HEK293 (cell line): ENCODE results near the gene THSD7A.

ENCODE experiments used
- CTCF ChIA-PET: fragments of 350-600 bp; formaldehyde crosslinking; extraction: SDS; loops from one replicate; lab custom pipeline; 2021; ENCODE audit warnings: antibody characterized with exemption; lab: Yijun Ruan, JAX
- POLR2A ChIA-PET: fragments of 300-600 bp; formaldehyde crosslinking; extraction: SDS; loops from one replicate; lab custom pipeline; 2020; ENCODE audit warnings: antibody characterized with exemption, inconsistent platforms; lab: Yijun Ruan, JAX
- H3K27ac ChIP-seq: fragments of 200-500 bp; sonication (Bioruptor generic); 2 replicates; pipeline ENCODE4 v1.5.1; 2014; ENCODE audit warnings: low read depth, low read length, control low read depth, inconsistent platforms; ENCODE audit errors: extremely low read depth
- H3K36me3 ChIP-seq, 2 experiments: fragments of 200-500 bp in 1 of 2; sonication (Bioruptor generic) in 1 of 2; 1 replicate in 1 of 2; 2 replicates in 1 of 2; pipeline ENCODE4 v1.5.1; 2014 to 2017; ENCODE audit warnings: inconsistent platforms in 2 of 2, low read length in 2 of 2; ENCODE audit not compliant: control insufficient read depth in 2 of 2, insufficient read depth in 1 of 2
- H3K4me1 ChIP-seq: fragments of 200-500 bp; sonication (Bioruptor generic); 2 replicates; pipeline ENCODE4 v1.5.1; 2014; ENCODE audit warnings: mild to moderate bottlenecking, low read length, inconsistent platforms; ENCODE audit not compliant: control insufficient read depth, insufficient read depth
- H3K4me3 ChIP-seq: 2 replicates; pipeline ENCODE4 v1.5.1; 2011; ENCODE audit warnings: low read depth, mild to moderate bottlenecking, control low read depth, low read length, moderate library complexity
- H3K9me3 ChIP-seq: fragments of 200-500 bp; sonication (Bioruptor generic); 2 replicates; pipeline ENCODE4 v1.5.1; 2014; ENCODE audit warnings: low read depth, low read length, inconsistent platforms; ENCODE audit not compliant: control insufficient read depth, insufficient read depth
- ATF2 ChIP-seq: fragments of 450-650 bp; formaldehyde crosslinking; IDR thresholded peaks from 2 replicates; pipeline ENCODE4 v1.5.1; 2016; ENCODE audit warnings: missing biosample characterization, missing genetic modification characterization, low read depth
- RBAK ChIP-seq: fragments of 450-650 bp; formaldehyde crosslinking; IDR thresholded peaks from 2 replicates; pipeline ENCODE4 v1.5.1; 2016; ENCODE audit warnings: missing biosample characterization, missing genetic modification characterization
- REPIN1 ChIP-seq: fragments of 450-650 bp; formaldehyde crosslinking; IDR thresholded peaks from 2 replicates; pipeline ENCODE4 v1.5.1; 2017; ENCODE audit warnings: missing biosample characterization, missing genetic modification characterization, low read depth
- YY1 ChIP-seq: fragments of 450-650 bp; formaldehyde crosslinking; IDR thresholded peaks from 2 replicates; pipeline ENCODE4 v1.5.1; 2018; ENCODE audit warnings: missing biosample characterization, missing genetic modification characterization
- ZBTB11 ChIP-seq: fragments of 450-650 bp; formaldehyde crosslinking; conservative IDR thresholded peaks from 2 replicates; pipeline ENCODE4 v1.5.1; 2016; ENCODE audit warnings: low read depth, missing biosample characterization, missing genetic modification characterization
- ZBTB49 ChIP-seq: fragments of 450-650 bp; formaldehyde crosslinking; IDR thresholded peaks from 2 replicates; pipeline ENCODE4 v1.5.1; 2016; ENCODE audit warnings: missing biosample characterization, missing genetic modification characterization, low read depth
- ZBTB6 ChIP-seq: fragments of 450-650 bp; formaldehyde crosslinking; IDR thresholded peaks from 2 replicates; pipeline ENCODE4 v1.5.1; 2017; ENCODE audit warnings: missing biosample characterization, missing genetic modification characterization
- ZEB2 ChIP-seq: fragments of 450-650 bp; formaldehyde crosslinking; IDR thresholded peaks from 2 replicates; pipeline ENCODE4 v1.5.1; 2016; ENCODE audit warnings: missing biosample characterization, missing genetic modification characterization
- ZNF18 ChIP-seq: fragments of 450-650 bp; formaldehyde crosslinking; IDR thresholded peaks from 2 replicates; pipeline ENCODE4 v1.5.1; 2016; ENCODE audit warnings: missing biosample characterization, missing genetic modification characterization
- ZNF280D ChIP-seq: fragments of 450-650 bp; formaldehyde crosslinking; IDR thresholded peaks from 2 replicates; pipeline ENCODE4 v1.5.1; 2016; ENCODE audit warnings: missing biosample characterization, missing genetic modification characterization
- ZNF335 ChIP-seq: fragments of 450-650 bp; formaldehyde crosslinking; conservative IDR thresholded peaks from 2 replicates; pipeline ENCODE4 v1.5.1; 2016; ENCODE audit warnings: missing biosample characterization, missing genetic modification characterization
- ZNF423 ChIP-seq: fragments of 450-650 bp; formaldehyde crosslinking; IDR thresholded peaks from 2 replicates; pipeline ENCODE4 v1.5.1; 2016; ENCODE audit warnings: missing biosample characterization, missing genetic modification characterization
- ZNF426 ChIP-seq: fragments of 450-650 bp; formaldehyde crosslinking; IDR thresholded peaks from 2 replicates; pipeline ENCODE4 v1.5.1; 2017; ENCODE audit warnings: missing biosample characterization, missing genetic modification characterization, mild to moderate bottlenecking, inconsistent platforms, moderate library complexity
- ZNF645 ChIP-seq: fragments of 450-650 bp; formaldehyde crosslinking; IDR thresholded peaks from 2 replicates; pipeline ENCODE4; 2016; ENCODE audit warnings: missing biosample characterization, missing genetic modification characterization
- ZNF704 ChIP-seq: fragments of 450-650 bp; formaldehyde crosslinking; IDR thresholded peaks from 2 replicates; pipeline ENCODE4 v1.5.1; 2016; ENCODE audit warnings: missing biosample characterization, missing genetic modification characterization
- ZXDB ChIP-seq: fragments of 450-650 bp; formaldehyde crosslinking; IDR thresholded peaks from 2 replicates; pipeline ENCODE4 v1.5.1; 2016; ENCODE audit warnings: missing biosample characterization, missing genetic modification characterization

THSD7A gene

GRCh38 chr7:11533229-11533820 is 298.7 kb downstream of the THSD7A start (continued):
- no peak for TF ChIP-seq ZBTB49

- Histone ChIP-seq H3K36me3 (no peaks in the 10 kb centered on the region), H3K9me3 (no peaks in the 10 kb centered on the region), H3K4me3 (no peak overlapping the region), H3K4me1 (no peaks in the 10 kb centered on the region), H3K27ac (no peak overlapping the region)
- POLR2A ChIA-PET, result no interaction called here
- CTCF ChIA-PET, result interaction anchor here (0.6 kb wide), 1 partner anchor 1569 kb away, joined by 3 read pairs; no protein-coding TSS in a partner anchor
- no peak for TF ChIP-seq ZNF426 (tag by site-specific recombination)
Measured at GRCh38 chr7:11529382-11529781, 302.6 kb downstream of the THSD7A start.

- Histone ChIP-seq H3K4me3 (no peak overlapping the region), H3K36me3 (no peaks in the 10 kb centered on the region), H3K27ac (no peak overlapping the region), H3K9me3 (no peaks in the 10 kb centered on the region), H3K4me1 (no peaks in the 10 kb centered on the region)
- ChIA-PET POLR2A (no interaction called here), CTCF (no interaction called here)
- TF ChIP-seq ZNF426 (tag by site-specific recombination) (no peak), RBAK (tag by site-specific recombination) (no peak), ZNF423 (tag by site-specific recombination) (no peak), ZXDB (tag by site-specific recombination) (no peak), YY1 (tag by site-specific recombination) (no peak), ZNF335 (tag by site-specific recombination) (no peak), ZEB2 (no peak), ZNF280D (tag by site-specific recombination) (no peak), ZNF645 (tag by site-specific recombination) (no peak), ZBTB6 (tag by site-specific recombination) (no peak), REPIN1 (tag by site-specific recombination) (no peak), ZBTB11 (tag by site-specific recombination) (no peak), ZNF18 (tag by site-specific recombination) (no peak), ATF2 (tag by site-specific recombination) (no peak), ZNF704 (tag by site-specific recombination) (no peak)
Measured at GRCh38 chr7:11527707-11528106, 304.3 kb downstream of the THSD7A start.
